PC-3 (cell line): Measurements from ENCODE around the gene RUFY3.

Source experiments
- CTCF ChIP-seq: fragments of 300-600 bp; sonication (generic); conservative IDR thresholded peaks from 2 replicates; pipeline ENCODE4 v1.5.1; 2017; ENCODE audit warnings: antibody characterized with exemption, low read depth, mild to moderate bottlenecking, low read length
- EZH2phosphoT487 ChIP-seq: fragments of 300-600 bp; sonication (generic); IDR thresholded peaks from 2 replicates; pipeline ENCODE4 v1.6.1; 2018; ENCODE audit warnings: mild to moderate bottlenecking, antibody characterized with exemption, low read length, borderline replicate concordance

DNA sequence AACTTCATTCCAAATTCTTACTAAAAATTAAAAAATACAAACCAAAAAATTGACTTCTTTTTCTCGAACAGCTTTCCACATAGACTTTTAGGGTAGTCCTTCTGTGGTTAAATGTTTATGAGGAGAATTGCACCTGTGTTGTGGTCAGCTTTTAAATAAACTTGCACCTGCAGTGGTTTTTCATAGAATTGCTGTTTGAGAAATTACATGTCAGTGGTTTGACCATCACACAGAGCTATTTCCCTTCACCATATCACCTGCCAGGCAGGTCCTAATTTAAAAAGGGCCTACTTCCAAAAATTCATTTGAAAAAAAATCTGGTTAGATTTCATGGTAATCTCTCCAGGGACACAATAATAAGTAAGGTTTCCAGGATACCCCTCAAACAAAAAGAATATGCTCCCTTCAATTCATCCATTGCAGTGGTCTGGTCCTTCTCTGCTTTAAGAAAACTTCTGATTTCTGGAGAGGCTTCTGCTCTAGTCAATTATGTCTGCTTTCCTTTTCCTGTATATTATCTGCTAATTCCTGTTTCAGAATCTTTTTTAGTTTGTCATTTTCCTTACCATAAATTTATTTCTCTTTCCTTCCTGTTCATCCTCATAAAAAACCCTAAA is 43.3 kb upstream of the RUFY3 start:
- no peak for TF ChIP-seq CTCF
- no peak for TF ChIP-seq EZH2phosphoT487
